Activated T-cell treated with anti-CD3 and anti-CD28 coated beads, Interleukin-2, amount 50 U/mL, for 1 hour (primary cell): Measurements from ENCODE around the gene LMAN1L.
A peak's percentile ranks its signal among the peaks of the same experiment; 100 is the strongest.

Experiments
- DNase-seq: peaks from one replicate; pipeline ENCODE4 v3.0.0-alpha.2; 2020

Gene LMAN1L

GRCh38 chr15:74794248-74794969, 18.2 kb upstream of the LMAN1L start:
- DNase-seq, result no peak

GRCh38 chr15:74794970-74795349, 17.7 kb upstream of the LMAN1L start:
- DNase-seq, result no peak

- DNase-seq, result peak; percentile 56
These were observed 16.5 kb upstream of the LMAN1L start for GRCh38 chr15:74795966-74796625.

- no peak for DNase-seq
These were observed 14.0 kb upstream of the LMAN1L start for GRCh38 chr15:74798388-74799254.

- no peak for DNase-seq
These were observed 13.3 kb upstream of the LMAN1L start for GRCh38 chr15:74799255-74799855.

- DNase-seq, result peak; percentile 92
These were observed 12.6 kb upstream of the LMAN1L start for GRCh38 chr15:74799856-74800558.

GRCh38 chr15:74800559-74801094, 12.0 kb upstream of the LMAN1L start:
- DNase-seq, result no peak

GRCh38 chr15:74801311-74801997, 11.2 kb upstream of the LMAN1L start:
- no peak for DNase-seq

- no peak for DNase-seq
These were observed 10.3 kb upstream of the LMAN1L start for GRCh38 chr15:74802290-74802689.

GRCh38 chr15:74802862-74803447, 9.7 kb upstream of the LMAN1L start:
- no peak for DNase-seq

GRCh38 chr15:74804935-74805334, 7.7 kb upstream of the LMAN1L start:
- DNase-seq, result no peak

GRCh38 chr15:74807282-74807681, 5.4 kb upstream of the LMAN1L start:
- no peak for DNase-seq

- no peak for DNase-seq
These were observed 4.4 kb upstream of the LMAN1L start for GRCh38 chr15:74808078-74808839.

GRCh38 chr15:74808840-74809229, 3.8 kb upstream of the LMAN1L start:
- no peak for DNase-seq

GRCh38 chr15:74809242-74809641, 3.4 kb upstream of the LMAN1L start:
- DNase-seq, result no peak

- DNase-seq, result no peak
These were observed 2.7 kb upstream of the LMAN1L start for GRCh38 chr15:74809956-74810355.

- no peak for DNase-seq
These were observed 2.7 kb downstream of the LMAN1L start for GRCh38 chr15:74815121-74815934.

GRCh38 chr15:74815961-74816360, 3.3 kb downstream of the LMAN1L start:
- DNase-seq, result no peak

- no peak for DNase-seq
These were observed 4.2 kb downstream of the LMAN1L start for GRCh38 chr15:74816624-74817369.
